ENCODE measurements around the gene CCDC57.
A peak's percentile ranks its signal among the peaks of the same experiment; 100 is the strongest.

Gene CCDC57

DNA sequence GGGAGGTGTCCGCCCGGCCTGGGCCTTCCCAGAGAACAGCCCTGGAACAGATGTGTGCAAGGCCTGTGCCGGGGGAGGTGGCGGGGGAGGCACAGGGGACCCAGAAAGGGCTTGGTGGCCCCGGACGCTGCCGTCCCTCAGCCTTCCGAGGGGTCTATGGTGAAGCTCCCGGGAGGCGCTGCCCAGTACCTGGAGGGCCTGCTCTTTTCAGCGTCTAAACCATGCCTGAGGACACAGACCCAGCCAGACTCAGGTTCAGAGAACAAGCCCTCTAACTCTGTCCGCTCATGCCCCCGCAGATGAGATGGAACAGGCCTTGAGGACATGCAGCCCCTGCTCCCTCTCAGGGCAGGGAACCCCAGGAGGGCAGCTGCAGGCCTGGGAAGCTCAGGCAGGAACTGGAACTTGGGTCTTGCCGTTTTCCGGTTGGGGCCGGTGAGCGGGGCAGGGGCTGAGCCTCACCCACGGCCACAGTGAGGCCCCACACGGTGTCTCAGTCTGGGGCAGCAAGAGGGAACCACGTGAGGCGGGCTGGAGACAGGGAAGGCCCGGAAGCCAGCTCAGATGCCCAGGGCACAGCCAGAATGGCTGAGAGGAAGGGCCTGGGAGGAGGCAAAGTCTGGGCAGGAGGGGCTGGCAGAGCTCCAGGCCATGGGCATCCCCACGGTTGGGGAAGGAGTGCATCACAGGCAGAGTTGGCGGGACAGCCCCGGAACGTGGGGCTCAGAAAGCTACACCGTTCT is 28.7 kb upstream of the CCDC57 start:
- Mint-ChIP-seq H3K4me3 (peak overlapping the region; percentile 39), H3K4me1 (peaks cover 90% of the 10 kb centered on the region), H3K36me3 (peaks cover 100% of the 10 kb centered on the region), H3K27ac (peak overlapping the region; percentile 93), H3K9me3 (no peaks in the 10 kb centered on the region)
- peak; percentile 41 for ATAC-seq
- DNase-seq (ENCODE audit: low spot score in 2 of 2): no peak

DNA sequence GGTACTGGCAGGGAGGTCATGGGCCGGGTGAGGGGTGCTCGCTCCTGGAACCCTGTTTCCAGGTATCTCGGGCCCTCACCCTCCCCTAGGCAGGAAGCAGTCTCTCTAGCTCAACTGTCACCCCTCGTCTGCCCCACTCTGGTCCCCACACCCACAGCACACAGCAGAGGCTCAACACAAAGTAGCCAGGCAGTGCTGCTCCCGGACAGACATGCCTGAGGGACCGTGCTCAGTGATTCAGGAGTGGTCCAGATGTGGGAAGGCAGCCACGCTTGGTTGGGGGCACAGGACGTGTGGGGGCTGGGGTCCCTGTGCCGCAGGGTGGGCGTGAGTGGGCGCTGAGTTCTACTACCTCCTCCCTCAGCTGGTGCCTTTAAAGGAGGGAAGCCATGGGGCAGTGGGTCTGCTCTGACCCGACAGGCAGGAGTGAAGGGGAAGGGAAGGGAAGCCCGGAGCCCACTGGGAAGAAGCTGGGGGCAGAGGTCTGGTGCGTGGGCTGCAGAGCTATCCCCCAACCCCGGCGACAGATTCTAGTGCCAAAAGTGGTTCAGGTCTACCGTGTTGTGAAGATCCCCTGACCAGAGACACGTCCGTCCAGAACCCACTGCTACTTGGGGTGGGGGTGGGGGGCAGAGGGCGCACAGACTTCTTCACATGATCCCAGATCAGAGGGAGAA is 28.0 kb upstream of the CCDC57 start:
- H3K4me3 Mint-ChIP-seq: peak overlapping the region; percentile 39
- no peaks in the 10 kb centered on the region for H3K9me3 Mint-ChIP-seq
- peak overlapping the region; percentile 93 for H3K27ac Mint-ChIP-seq
- ATAC-seq (no peak), DNase-seq (ENCODE audit: low spot score in 2 of 2) (no peak)
- H3K4me1 Mint-ChIP-seq: peaks cover 90% of the 10 kb centered on the region
- peaks cover 100% of the 10 kb centered on the region for H3K36me3 Mint-ChIP-seq

DNA sequence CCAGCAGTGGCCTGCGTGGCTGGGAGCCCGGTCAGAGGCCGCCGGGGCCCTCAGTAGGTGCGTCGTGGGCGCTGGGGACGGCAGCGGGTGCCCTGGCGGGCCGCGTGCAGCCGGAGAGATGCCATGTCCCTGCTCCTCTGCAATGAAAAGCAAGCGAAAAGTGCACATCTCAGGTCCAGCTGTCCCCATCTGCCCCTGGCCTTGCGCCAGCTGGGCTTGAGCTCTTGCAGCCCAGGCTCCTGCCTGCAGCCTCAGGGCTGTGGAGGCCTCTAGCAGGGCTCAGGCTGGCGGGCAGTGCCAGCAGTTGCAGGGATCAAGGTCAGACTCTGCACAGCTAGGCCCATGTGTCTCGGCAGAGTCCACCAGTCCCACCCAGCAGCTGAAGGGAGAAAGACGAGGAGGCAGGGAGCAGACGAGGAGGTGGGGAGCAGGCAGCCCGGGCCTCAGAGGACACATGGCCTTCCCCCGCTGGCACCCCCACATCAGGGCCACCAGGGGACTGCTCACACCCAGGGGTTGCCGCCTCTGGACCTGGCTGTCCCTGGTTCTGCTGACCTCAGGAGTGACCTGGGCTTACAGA is 27.4 kb upstream of the CCDC57 start:
- no peak for DNase-seq (ENCODE audit: low spot score in 2 of 2)
- peak overlapping the region; percentile 39 for H3K4me3 Mint-ChIP-seq

DNA sequence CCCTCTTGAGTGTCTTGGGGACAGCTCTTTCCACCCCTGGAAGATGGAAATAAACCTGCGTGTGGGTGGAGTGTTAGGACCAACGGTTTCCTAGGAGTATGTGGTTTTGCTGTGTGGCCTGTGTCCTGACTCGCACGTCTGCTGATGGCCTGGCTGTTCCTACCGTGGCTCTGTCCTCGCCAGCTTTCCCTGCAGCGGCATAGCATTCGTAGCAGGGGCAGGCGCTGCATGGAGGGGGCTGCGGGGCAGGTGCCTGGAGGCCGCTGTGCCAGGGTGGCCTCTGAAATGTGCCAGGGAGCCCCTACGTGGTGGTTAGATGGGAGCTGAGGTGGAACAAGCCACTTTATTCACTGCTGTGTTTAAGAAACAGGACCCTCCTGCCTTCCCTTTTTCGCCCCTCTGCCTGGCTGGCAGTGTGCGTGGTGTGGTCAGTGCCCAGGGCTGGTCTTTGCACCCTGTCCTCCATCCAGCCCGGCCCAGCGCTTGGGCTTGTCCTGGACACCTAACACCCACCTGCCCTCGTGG is 26.8 kb upstream of the CCDC57 start:
- H3K36me3 Mint-ChIP-seq: peaks cover 100% of the 10 kb centered on the region
- H3K9me3 Mint-ChIP-seq: no peaks in the 10 kb centered on the region
- H3K4me3 Mint-ChIP-seq: peak overlapping the region; percentile 61
- DNase-seq (ENCODE audit: low spot score in 2 of 2) (no peak), ATAC-seq (no peak)
- peak overlapping the region; percentile 93 for H3K27ac Mint-ChIP-seq
- peaks cover 86% of the 10 kb centered on the region for H3K4me1 Mint-ChIP-seq

More for the DNA sequence above, 27.4 kb upstream of the CCDC57 start:
- ATAC-seq: no peak
- Mint-ChIP-seq H3K4me1 (peaks cover 86% of the 10 kb centered on the region), H3K27ac (peak overlapping the region; percentile 93), H3K36me3 (peaks cover 100% of the 10 kb centered on the region), H3K9me3 (no peaks in the 10 kb centered on the region)

DNA sequence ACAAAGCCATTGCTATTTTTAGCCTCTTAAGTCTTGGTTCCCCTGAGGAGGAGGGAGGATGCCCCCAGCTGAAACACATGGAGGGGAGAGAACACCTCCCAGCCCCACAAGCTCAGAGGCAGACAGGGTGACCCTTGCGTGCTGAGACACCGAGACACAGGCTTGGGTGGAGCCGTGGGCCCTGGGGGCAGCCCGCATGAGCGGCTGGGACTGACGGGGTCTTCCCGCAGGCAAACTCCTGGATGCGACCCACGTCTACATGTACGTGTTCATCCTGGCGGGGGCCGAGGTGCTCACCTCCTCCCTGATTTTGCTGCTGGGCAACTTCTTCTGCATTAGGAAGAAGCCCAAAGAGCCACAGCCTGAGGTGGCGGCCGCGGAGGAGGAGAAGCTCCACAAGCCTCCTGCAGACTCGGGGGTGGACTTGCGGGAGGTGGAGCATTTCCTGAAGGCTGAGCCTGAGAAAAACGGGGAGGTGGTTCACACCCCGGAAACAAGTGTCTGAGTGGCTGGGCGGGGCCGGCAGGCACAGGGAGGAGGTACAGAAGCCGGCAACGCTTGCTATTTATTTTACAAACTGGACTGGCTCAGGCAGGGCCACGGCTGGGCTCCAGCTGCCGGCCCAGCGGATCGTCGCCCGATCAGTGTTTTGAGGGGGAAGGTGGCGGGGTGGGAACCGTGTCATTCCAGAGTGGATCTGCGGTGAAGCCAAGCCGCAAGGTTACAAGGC is 26.0 kb upstream of the CCDC57 start:
- H3K36me3 Mint-ChIP-seq: peaks cover 100% of the 10 kb centered on the region
- H3K9me3 Mint-ChIP-seq: no peaks in the 10 kb centered on the region
- ATAC-seq (peak; percentile 65), DNase-seq (ENCODE audit: low spot score in 2 of 2) (peak in 1 of 2 donors; percentile 78)
- H3K27ac Mint-ChIP-seq: peak overlapping the region; percentile 93
- peaks cover 84% of the 10 kb centered on the region for H3K4me1 Mint-ChIP-seq
- peak overlapping the region; percentile 61 for H3K4me3 Mint-ChIP-seq

DNA sequence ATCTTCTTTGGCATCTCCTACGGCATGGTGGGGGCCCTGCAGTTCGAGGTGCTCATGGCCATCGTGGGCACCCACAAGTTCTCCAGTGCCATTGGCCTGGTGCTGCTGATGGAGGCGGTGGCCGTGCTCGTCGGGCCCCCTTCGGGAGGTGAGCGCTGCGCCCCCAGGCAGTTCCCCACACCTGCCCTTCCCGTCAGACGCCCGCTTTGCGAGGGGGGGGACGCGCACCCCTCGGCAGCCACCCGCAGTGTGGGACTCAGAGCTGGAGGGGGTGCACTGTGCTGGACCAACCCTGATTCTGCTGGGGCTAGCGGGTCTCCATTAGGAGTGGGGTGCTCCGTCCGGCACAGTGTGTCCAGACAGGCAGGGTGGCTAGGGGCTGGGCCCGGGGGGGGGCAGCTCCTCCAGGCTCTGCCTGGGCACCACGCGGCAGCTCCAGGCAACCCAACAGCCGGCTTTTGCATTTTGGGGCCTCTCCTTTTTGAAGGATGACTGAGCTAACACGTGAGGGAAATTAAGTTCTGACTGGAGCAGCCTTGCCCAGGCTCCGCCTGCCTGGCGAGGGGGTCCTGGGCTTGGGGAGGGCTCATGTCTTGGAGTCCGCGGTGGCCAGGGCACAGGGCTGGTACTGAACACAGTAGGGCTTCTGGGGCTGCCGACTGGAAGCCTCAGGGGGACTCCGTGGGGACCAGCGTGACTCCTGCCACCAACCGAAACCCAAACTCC is 25.3 kb upstream of the CCDC57 start:
- Mint-ChIP-seq H3K4me1 (peaks cover 84% of the 10 kb centered on the region), H3K27ac (peak overlapping the region; percentile 93), H3K4me3 (peak overlapping the region; percentile 61), H3K36me3 (peaks cover 100% of the 10 kb centered on the region), H3K9me3 (no peaks in the 10 kb centered on the region)
- DNase-seq (ENCODE audit: low spot score in 2 of 2) (no peak), ATAC-seq (peak; percentile 1)

DNA sequence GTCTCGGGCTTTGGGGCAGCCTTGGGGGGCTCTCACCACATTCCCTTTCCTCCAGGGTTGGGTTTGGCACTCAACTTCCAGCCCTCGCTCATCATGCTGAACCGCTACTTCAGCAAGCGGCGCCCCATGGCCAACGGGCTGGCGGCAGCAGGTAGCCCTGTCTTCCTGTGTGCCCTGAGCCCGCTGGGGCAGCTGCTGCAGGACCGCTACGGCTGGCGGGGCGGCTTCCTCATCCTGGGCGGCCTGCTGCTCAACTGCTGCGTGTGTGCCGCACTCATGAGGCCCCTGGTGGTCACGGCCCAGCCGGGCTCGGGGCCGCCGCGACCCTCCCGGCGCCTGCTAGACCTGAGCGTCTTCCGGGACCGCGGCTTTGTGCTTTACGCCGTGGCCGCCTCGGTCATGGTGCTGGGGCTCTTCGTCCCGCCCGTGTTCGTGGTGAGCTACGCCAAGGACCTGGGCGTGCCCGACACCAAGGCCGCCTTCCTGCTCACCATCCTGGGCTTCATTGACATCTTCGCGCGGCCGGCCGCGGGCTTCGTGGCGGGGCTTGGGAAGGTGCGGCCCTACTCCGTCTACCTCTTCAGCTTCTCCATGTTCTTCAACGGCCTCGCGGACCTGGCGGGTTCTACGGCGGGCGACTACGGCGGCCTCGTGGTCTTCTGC is 24.6 kb upstream of the CCDC57 start:
- no peak for DNase-seq (ENCODE audit: low spot score in 2 of 2)
- H3K4me3 Mint-ChIP-seq: peak overlapping the region; percentile 61
- H3K4me1 Mint-ChIP-seq: peaks cover 80% of the 10 kb centered on the region
- no peak for ATAC-seq
- H3K36me3 Mint-ChIP-seq: peaks cover 100% of the 10 kb centered on the region
- peak overlapping the region; percentile 82 for H3K27ac Mint-ChIP-seq
- H3K9me3 Mint-ChIP-seq: no peaks in the 10 kb centered on the region

DNA sequence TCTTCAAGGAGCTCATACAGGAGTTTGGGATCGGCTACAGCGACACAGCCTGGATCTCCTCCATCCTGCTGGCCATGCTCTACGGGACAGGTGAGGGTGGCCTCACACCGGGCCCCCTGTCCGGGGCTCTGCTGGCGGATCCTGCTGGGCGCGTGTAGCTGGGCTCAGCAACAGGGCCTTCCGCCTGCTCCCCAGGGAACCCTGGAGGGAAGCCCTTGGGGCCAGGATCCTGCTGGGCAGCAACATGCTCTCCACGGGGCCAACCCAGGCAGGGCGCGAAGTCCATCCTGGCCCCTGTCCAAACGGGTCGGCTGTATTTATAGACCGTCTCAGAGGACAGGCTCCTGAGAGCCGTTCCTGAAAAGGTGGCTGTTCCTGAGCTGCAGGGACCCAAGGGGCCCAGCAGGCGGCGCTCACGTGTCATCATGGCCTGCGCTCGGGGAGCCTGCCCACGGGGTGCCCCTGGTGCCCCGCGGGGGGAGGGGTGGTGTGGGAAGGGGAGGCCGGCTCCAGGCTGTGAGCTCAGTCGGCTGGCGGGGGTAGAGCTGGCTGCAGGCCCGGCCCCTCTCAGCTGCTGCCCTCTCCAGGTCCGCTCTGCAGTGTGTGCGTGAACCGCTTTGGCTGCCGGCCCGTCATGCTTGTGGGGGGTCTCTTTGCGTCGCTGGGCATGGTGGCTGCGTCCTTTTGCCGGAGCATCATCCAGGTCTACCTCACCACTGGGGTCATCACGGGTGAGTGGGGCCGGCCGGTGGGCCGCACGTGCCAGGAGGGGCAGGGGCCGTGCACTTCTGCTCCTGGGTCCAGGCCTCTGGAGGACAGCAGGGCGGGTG is 23.7 kb upstream of the CCDC57 start:
- Mint-ChIP-seq H3K9me3 (no peaks in the 10 kb centered on the region), H3K4me1 (peaks cover 74% of the 10 kb centered on the region), H3K27ac (peak overlapping the region; percentile 71), H3K36me3 (peaks cover 97% of the 10 kb centered on the region), H3K4me3 (peak overlapping the region; percentile 35)
- DNase-seq (ENCODE audit: low spot score in 2 of 2) (peak in 1 of 2 donors; percentile 83), ATAC-seq (peak; percentile 26)

DNA sequence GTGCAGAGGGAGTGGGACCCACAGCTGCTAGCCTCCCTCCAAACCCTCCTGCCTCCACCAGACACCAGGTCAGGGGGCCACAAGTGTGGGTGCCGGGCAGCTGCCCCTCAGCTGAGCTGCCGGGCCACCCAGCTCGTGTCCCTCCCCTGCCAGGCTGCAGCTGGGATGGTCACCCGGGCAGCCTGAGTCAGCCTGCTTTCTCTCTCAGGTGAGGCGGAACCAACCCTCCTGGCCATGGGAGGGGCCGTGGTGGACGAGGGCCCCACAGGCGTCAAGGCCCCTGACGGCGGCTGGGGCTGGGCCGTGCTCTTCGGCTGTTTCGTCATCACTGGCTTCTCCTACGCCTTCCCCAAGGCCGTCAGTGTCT is 23.1 kb upstream of the CCDC57 start:
- DNase-seq (ENCODE audit: low spot score in 2 of 2): no peak
- H3K27ac Mint-ChIP-seq: peak overlapping the region; percentile 71
- ATAC-seq: no peak
- no peaks in the 10 kb centered on the region for H3K9me3 Mint-ChIP-seq
- H3K4me3 Mint-ChIP-seq: peak overlapping the region; percentile 35
- peaks cover 93% of the 10 kb centered on the region for H3K36me3 Mint-ChIP-seq
- peaks cover 68% of the 10 kb centered on the region for H3K4me1 Mint-ChIP-seq

DNA sequence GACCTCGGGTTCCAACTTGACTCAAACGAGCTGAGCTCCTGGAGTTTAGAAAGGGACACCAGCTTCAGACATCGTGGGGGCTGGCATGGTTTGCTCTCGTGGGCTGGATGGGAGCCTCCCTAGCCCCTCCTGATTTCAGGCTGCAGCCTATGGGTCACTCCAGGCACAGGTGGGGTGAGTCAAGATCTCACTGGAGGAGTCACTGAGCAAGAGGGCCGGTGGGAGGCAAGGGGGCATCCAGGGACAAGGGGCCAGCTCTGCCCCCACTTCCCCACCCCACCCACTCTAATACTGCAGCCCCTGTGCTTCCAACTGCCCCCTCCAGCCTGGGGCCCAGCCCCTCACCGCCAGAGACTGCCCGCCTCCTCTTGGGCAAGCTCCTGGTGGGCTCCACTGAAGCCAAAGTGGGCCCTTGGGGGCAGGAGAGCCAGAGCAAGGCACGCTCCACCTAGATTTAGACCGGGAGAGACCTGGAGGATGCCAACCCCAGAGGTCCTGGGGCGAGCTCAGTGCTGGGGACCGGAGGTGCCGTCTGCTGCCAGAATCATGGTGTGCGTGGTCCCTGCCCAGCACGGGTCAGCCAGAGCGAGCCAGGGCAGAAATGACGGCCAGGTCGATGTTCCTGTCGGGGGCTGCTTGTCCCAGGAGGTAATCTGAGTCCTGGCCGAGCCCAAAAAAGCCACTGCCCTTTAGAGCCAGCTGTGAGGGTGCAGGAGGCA is 22.6 kb upstream of the CCDC57 start:
- Mint-ChIP-seq H3K36me3 (peaks cover 93% of the 10 kb centered on the region), H3K4me1 (peaks cover 63% of the 10 kb centered on the region), H3K9me3 (no peaks in the 10 kb centered on the region), H3K27ac (peak overlapping the region; percentile 83), H3K4me3 (no peak overlapping the region)
- DNase-seq (ENCODE audit: low spot score in 2 of 2): no peak
- ATAC-seq: no peak

DNA sequence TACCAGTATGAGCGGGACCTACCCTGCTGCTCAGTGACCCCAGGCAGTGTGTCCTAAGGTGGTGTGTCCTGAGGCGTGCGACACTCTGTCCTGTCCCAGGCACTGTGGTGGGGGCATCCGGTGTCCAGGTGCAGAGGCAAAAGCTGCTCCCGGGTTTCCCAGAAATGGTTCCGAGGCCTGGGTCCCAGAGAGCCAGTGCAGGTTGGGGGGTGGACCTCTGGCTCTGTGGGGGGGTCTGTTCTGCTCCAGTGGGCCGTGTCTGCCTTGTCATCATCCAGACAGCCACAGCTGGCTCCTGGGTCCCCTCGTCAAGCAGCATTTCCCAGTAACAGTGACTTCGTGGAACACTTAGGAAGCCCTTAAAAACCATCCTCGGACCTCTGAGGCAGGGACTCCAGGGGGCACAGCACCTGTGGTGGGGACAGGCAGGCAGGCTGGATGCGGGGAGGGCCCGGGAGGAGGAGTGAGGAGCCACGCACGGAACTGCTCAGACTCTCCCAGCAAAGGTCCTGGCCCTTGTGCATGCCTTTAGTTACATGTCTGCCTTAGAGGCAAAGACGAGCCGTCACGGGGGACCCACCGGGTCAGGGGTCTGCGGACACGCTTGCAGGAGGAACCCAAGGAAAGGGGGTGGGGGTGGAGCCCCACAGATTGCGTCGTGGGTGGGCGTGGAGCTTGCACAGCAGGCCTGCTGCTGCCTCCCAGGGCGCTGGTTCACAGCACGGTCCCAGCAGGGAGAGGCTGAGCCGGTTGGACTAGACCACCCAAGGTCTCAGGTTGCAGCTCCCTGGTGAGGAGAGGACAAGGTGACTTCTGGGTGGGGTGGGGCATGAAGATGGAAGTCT is 21.8 kb upstream of the CCDC57 start:
- peaks cover 61% of the 10 kb centered on the region for H3K4me1 Mint-ChIP-seq
- H3K9me3 Mint-ChIP-seq: no peaks in the 10 kb centered on the region
- H3K4me3 Mint-ChIP-seq: peak overlapping the region; percentile 14
- peak overlapping the region; percentile 83 for H3K27ac Mint-ChIP-seq
- ATAC-seq: no peak
- DNase-seq (ENCODE audit: low spot score in 2 of 2): no peak
- peaks cover 93% of the 10 kb centered on the region for H3K36me3 Mint-ChIP-seq
